C4-2B (cell line): ENCODE measurements around the gene CSNK1A1L.

Experiments used
- CTCF ChIP-seq: fragments of 450-650 bp; conservative IDR thresholded peaks from 2 replicates; pipeline ENCODE4 v1.5.1; 2017; ENCODE audit warnings: mild to moderate bottlenecking
- ZFX ChIP-seq: fragments of 450-650 bp; IDR thresholded peaks from 2 replicates; pipeline ENCODE4 v1.6.1; 2017

- TF ChIP-seq CTCF (no peak), ZFX (no peak)
Measured at GRCh38 chr13:37101201-37101600, 4.3 kb downstream of the CSNK1A1L start.
